Neural cell (in vitro differentiated cells): Measurements from ENCODE around the gene PGAP2. TPM values are rescaled to one million over a fixed set of nuclear protein-coding genes. Genes with fewer than 3 reads are reported as not detected.

Experiments
- H2AFZ ChIP-seq: fragments of 200-600, 300-800 bp; sonication (generic), shearing (Covaris generic); 2 replicates; pipeline ENCODE4 v1.6.0; 2014; ENCODE audit warnings: low read depth, mild to moderate bottlenecking, antibody characterized with exemption, low read length, moderate library complexity
- H3F3A ChIP-seq: fragments of 200-600 bp; shearing (Covaris generic); 2 replicates; pipeline ENCODE4 v1.6.1; 2016; ENCODE audit warnings: mild to moderate bottlenecking, moderate library complexity, mixed read lengths, antibody characterized with exemption, low read length; ENCODE audit not compliant: insufficient read depth, poor library complexity, severe bottlenecking
- H3K27ac ChIP-seq: fragments of 200-600, 300-800 bp; sonication (generic), shearing (Covaris generic); 2 replicates; pipeline ENCODE4 v1.5.1; 2014; ENCODE audit warnings: mild to moderate bottlenecking, low read length, moderate library complexity
- H3K27me3 ChIP-seq: fragments of 300-800, 200-600 bp; sonication (generic), shearing (Covaris generic); 2 replicates; pipeline ENCODE4 v1.6.0; 2014; ENCODE audit warnings: mild to moderate bottlenecking, low read depth, low read length, moderate library complexity; ENCODE audit not compliant: insufficient read depth
- H3K36me3 ChIP-seq: fragments of 300-800, 200-600 bp; sonication (generic), shearing (Covaris generic); 2 replicates; pipeline ENCODE4 v1.5.1; 2014; ENCODE audit warnings: mild to moderate bottlenecking, antibody characterized with exemption, low read length, moderate library complexity; ENCODE audit not compliant: insufficient read depth
- H3K4me2 ChIP-seq: fragments of 300-800, 200-600 bp; sonication (generic), shearing (Covaris generic); 2 replicates; pipeline ENCODE4 v1.6.0; 2014; ENCODE audit warnings: mild to moderate bottlenecking, low read length
- H3K4me3 ChIP-seq: fragments of 300-800, 200-600 bp; sonication (generic), shearing (Covaris generic); 2 replicates; pipeline ENCODE4 v1.5.1; 2014; ENCODE audit warnings: mild to moderate bottlenecking, low read length, moderate library complexity
- H3K79me2 ChIP-seq: fragments of 200-600 bp; shearing (Covaris generic); replicated peaks from 2 replicates; pipeline ENCODE4 v1.6.0; 2014; ENCODE audit warnings: mild to moderate bottlenecking, low read length, moderate library complexity; ENCODE audit not compliant: insufficient read depth
- H3K9ac ChIP-seq: fragments of 300-800, 200-600 bp; sonication (generic), shearing (Covaris generic); 2 replicates; pipeline ENCODE4 v1.6.1; 2016; ENCODE audit warnings: mild to moderate bottlenecking, low read length, mixed read lengths
- H3K9me2 ChIP-seq: fragments of 200-600 bp; shearing (Covaris generic); 2 replicates; pipeline ENCODE4 v1.6.1; 2016; ENCODE audit warnings: mild to moderate bottlenecking, low read length, mixed read lengths; ENCODE audit not compliant: insufficient read depth
- H3K9me3 ChIP-seq: fragments of 200-600, 300-800 bp; sonication (generic), shearing (Covaris generic); 2 replicates; pipeline ENCODE4 v1.6.1; 2016; ENCODE audit warnings: mild to moderate bottlenecking, mixed run types, low read length, moderate library complexity, mixed read lengths
- H4K20me1 ChIP-seq: fragments of 200-600 bp; shearing (Covaris generic); 2 replicates; pipeline ENCODE4 v1.6.1; 2016; ENCODE audit warnings: mild to moderate bottlenecking, mixed run types; ENCODE audit not compliant: insufficient read depth
- CTCF ChIP-seq: fragments of 450-650 bp; IDR thresholded peaks from 2 replicates; pipeline ENCODE4 v1.5.1; 2014; ENCODE audit warnings: antibody characterized with exemption, mild to moderate bottlenecking, moderate library complexity; ENCODE audit not compliant: poor library complexity, severe bottlenecking
- EP300 ChIP-seq: fragments of 450-650 bp; conservative IDR thresholded peaks from 2 replicates; pipeline ENCODE4 v1.6.1; 2014; ENCODE audit warnings: antibody characterized with exemption, mild to moderate bottlenecking, moderate library complexity; ENCODE audit not compliant: poor library complexity, severe bottlenecking
- EZH2 ChIP-seq: fragments of 200-600, 300-800 bp; shearing (Covaris generic), sonication (generic); IDR thresholded peaks from 2 replicates; pipeline ENCODE4 v1.6.1; 2014; ENCODE audit warnings: antibody characterized with exemption, low read length, borderline replicate concordance, mild to moderate bottlenecking; ENCODE audit not compliant: insufficient read depth, poor library complexity, severe bottlenecking
- MXI1 ChIP-seq: fragments of 450-650 bp; conservative IDR thresholded peaks from 2 replicates; pipeline ENCODE4 v1.6.1; 2014; ENCODE audit warnings: antibody characterized with exemption, mild to moderate bottlenecking; ENCODE audit not compliant: poor library complexity, severe bottlenecking
- POLR2AphosphoS5 ChIP-seq: IDR thresholded peaks from 2 replicates; pipeline ENCODE4 v1.6.1; 2012
- RAD21 ChIP-seq: fragments of 450-650 bp; conservative IDR thresholded peaks from 2 replicates; pipeline ENCODE4 v1.6.1; 2014; ENCODE audit warnings: antibody characterized with exemption, mild to moderate bottlenecking, moderate library complexity
- REST ChIP-seq: IDR thresholded peaks from 2 replicates; pipeline ENCODE4 v1.6.1; 2012; ENCODE audit warnings: borderline replicate concordance
- SMC3 ChIP-seq: fragments of 450-650 bp; conservative IDR thresholded peaks from 2 replicates; pipeline ENCODE4 v1.6.1; 2014; ENCODE audit warnings: antibody characterized with exemption, mild to moderate bottlenecking, moderate library complexity; ENCODE audit not compliant: poor library complexity
- TAF1 ChIP-seq: IDR thresholded peaks from 2 replicates; pipeline ENCODE4 v1.6.1; 2012; ENCODE audit warnings: low read depth
- polyA plus RNA-seq: library from polyadenylated mRNA; depleted of rRNA; stranded (reverse); fragments of >200 nt; gene quantifications from 2 replicates; pipeline ENCODE4 v1.2.3, GENCODE V29; 2014

Gene PGAP2
- polyA plus RNA-seq, 1 donor from 2014 or later, result 30.1 TPM

GRCh38 chr11:3832816-3833215 is 24.5 kb downstream of the PGAP2 start:
- Histone ChIP-seq H3K4me3 (no peak overlapping the region), H3K4me2 (no peak overlapping the region), H3K9me2 (no peaks in the 10 kb centered on the region), H3K9ac (no peak overlapping the region), H3K27ac (no peak overlapping the region), H3K79me2 (no peaks in the 10 kb centered on the region), H3K9me3 (no peaks in the 10 kb centered on the region), H2AFZ (no peak overlapping the region), H3K27me3 (no peaks in the 10 kb centered on the region), H3K36me3 (no peaks in the 10 kb centered on the region), H4K20me1 (no peaks in the 10 kb centered on the region), H3F3A (no peaks in the 10 kb centered on the region)
- no peak for TF ChIP-seq TAF1
- TF ChIP-seq SMC3, result no peak

GRCh38 chr11:3833449-3833848 is 25.1 kb downstream of the PGAP2 start:
- Histone ChIP-seq H4K20me1 (no peaks in the 10 kb centered on the region), H3K27ac (no peak overlapping the region), H3K36me3 (no peaks in the 10 kb centered on the region)

More at GRCh38 chr11:3833449-3833848, 25.1 kb downstream of the PGAP2 start:
- no peaks in the 10 kb centered on the region for H3K9me2 ChIP-seq
- H3K4me3 ChIP-seq, result no peak overlapping the region
- H2AFZ ChIP-seq, result no peak overlapping the region
- H3K9ac ChIP-seq, result no peak overlapping the region
- H3K9me3 ChIP-seq, result no peaks in the 10 kb centered on the region
- TF ChIP-seq POLR2AphosphoS5 (no peak), CTCF (no peak), EZH2 (no peak), RAD21 (no peak), MXI1 (no peak), EP300 (no peak), REST (no peak), TAF1 (no peak), SMC3 (no peak)
- no peaks in the 10 kb centered on the region for H3F3A ChIP-seq
- no peak overlapping the region for H3K4me2 ChIP-seq
- H3K27me3 ChIP-seq, result no peaks in the 10 kb centered on the region
- H3K79me2 ChIP-seq, result no peaks in the 10 kb centered on the region
